Spleen (tissue), 11 donors: Measurements from ENCODE around the gene CHCHD3. TPM values are rescaled to one million over a fixed set of nuclear protein-coding genes. Genes with fewer than 3 reads are reported as not detected.

Experiments used
- DNase-seq: peaks from one replicate; pipeline ENCODE4 v3.0.0-alpha.2; 2020
- H3K27ac ChIP-seq, 8 donors: fragments of 200-600 bp; sonication (generic) in 7 of 8; 1 replicate in 4 of 8; 2 replicates in 4 of 8; pipeline versions ENCODE4 v1.5.0 to v1.8.0; 2016 to 2021; ENCODE audit warnings: inconsistent platforms in 4 of 8, mild to moderate bottlenecking in 4 of 8, moderate library complexity in 1 of 8
- H3K27me3 ChIP-seq, 7 donors: fragments of 200-600 bp; sonication (generic) in 6 of 7; replicated peaks in 1 of 7; 1 replicate in 4 of 7; 2 replicates in 3 of 7; pipeline versions ENCODE4 v1.5.0 to v1.8.0; 2016 to 2021; ENCODE audit warnings: inconsistent platforms in 3 of 7, mild to moderate bottlenecking in 1 of 7
- H3K36me3 ChIP-seq, 6 donors: fragments of 200-600 bp; sonication (generic) in 5 of 6; 1 replicate in 4 of 6; 2 replicates in 2 of 6; pipeline versions ENCODE4 v1.5.0 to v1.8.0; 2016 to 2021; ENCODE audit warnings: inconsistent platforms in 2 of 6
- H3K4me1 ChIP-seq, 6 donors: fragments of 200-600 bp; sonication (generic) in 5 of 6; 1 replicate in 3 of 6; 2 replicates in 3 of 6; pipeline versions ENCODE4 v1.5.0 to v1.8.0; 2016 to 2021; ENCODE audit warnings: inconsistent platforms in 3 of 6
- H3K4me3 ChIP-seq, 8 donors: fragments of 200-600 bp; sonication (generic) in 7 of 8; 1 replicate in 4 of 8; 2 replicates in 4 of 8; pipeline versions ENCODE4 v1.5.0 to v1.8.0; 2016 to 2021; ENCODE audit warnings: inconsistent platforms in 4 of 8, mild to moderate bottlenecking in 4 of 8, moderate library complexity in 2 of 8
- H3K9me3 ChIP-seq, 8 donors: fragments of 200-600 bp; sonication (generic) in 7 of 8; 1 replicate in 4 of 8; 2 replicates in 4 of 8; pipeline versions ENCODE4 v1.5.0 to v1.8.0; 2016 to 2021; ENCODE audit warnings: inconsistent platforms in 4 of 8
- POLR2A ChIP-seq, 3 donors: fragments of 450-650 bp; IDR thresholded peaks; one replicate each; pipeline ENCODE4 v1.5.1; 2017; ENCODE audit warnings: antibody characterized with exemption in 3 of 3, mild to moderate bottlenecking in 1 of 3
- POLR2AphosphoS5 ChIP-seq, 3 donors: sonication (generic); formaldehyde crosslinking; IDR thresholded peaks; one replicate each; pipeline ENCODE4 v1.5.1; 2017; ENCODE audit warnings: antibody characterized with exemption in 3 of 3
- WGBS, 5 donors: extraction: QIAGEN DNeasy Blood & Tissue Kit in 3 of 5; methylation state at CpG; one replicate each; pipeline versions ENCODE4 v1.1.5 to v1.1.7; 2013 to 2018; 5-methylcytosine and 5-hydroxymethylcytosine counted together
- intact Hi-C: fragments of 100-400 bp; cut with DNase I; formaldehyde crosslinking; loops from one replicate; pipeline ENCODE4 v1.15.0; 2023; ENCODE audit warnings: low total_unique reads
- polyA plus RNA-seq, 3 donors: library from polyadenylated mRNA; stranded (reverse); fragments of 200-250 nt; gene quantifications; one replicate each; pipeline ENCODE4 v1.2.1, GENCODE V29; 2013
- total RNA-seq, 7 donors: library from RNA; depleted of rRNA in 3 of 7; stranded (reverse); fragments of >200 nt in 3 of 7; fragmentation: NEBNext Ultra II Directional in 4 of 7; extraction: Animal tissue kit (Norgen Biotek cat#: 25700) in 4 of 7; gene quantifications; one replicate each; pipeline versions ENCODE4 v1.1.0 to v1.2.1, GENCODE V29; 2016 to 2021
- TF ChIP-seq, protein P1 (sequence below), 11 experiments: fragments of 200-600 bp in 7 of 11; fragments of 450-650 bp in 4 of 11; sonication (generic) in 4 of 11; IDR thresholded peaks in 8 of 11; conservative IDR thresholded peaks in 3 of 11; 1 replicate in 7 of 11; 2 replicates in 4 of 11; pipeline versions ENCODE4 v1.4.0 to v1.8.0; 2016 to 2021; ENCODE audit warnings: antibody characterized with exemption in 11 of 11, inconsistent platforms in 4 of 11, mild to moderate bottlenecking in 1 of 11
- donor health status: healthy with polysubstance abuse.
- donor health status: DM: no; HTN: no; CAD: no; lungs with moderate emphysema.
- donor health status: DM: no; HTN: no; CAD: no.
- donor health status: Bipolar disorder and iron deficiency.
- donor health status: healthy.
- donor health status: DM: no; HTN: no; CAD: no.
- donor health status: DM: yes; HTN: yes; CAD: no.

The CHCHD3 gene
- total and polyA plus RNA-seq, 10 donors: 18.6 to 60.3 (median 38.8) TPM

DNA sequence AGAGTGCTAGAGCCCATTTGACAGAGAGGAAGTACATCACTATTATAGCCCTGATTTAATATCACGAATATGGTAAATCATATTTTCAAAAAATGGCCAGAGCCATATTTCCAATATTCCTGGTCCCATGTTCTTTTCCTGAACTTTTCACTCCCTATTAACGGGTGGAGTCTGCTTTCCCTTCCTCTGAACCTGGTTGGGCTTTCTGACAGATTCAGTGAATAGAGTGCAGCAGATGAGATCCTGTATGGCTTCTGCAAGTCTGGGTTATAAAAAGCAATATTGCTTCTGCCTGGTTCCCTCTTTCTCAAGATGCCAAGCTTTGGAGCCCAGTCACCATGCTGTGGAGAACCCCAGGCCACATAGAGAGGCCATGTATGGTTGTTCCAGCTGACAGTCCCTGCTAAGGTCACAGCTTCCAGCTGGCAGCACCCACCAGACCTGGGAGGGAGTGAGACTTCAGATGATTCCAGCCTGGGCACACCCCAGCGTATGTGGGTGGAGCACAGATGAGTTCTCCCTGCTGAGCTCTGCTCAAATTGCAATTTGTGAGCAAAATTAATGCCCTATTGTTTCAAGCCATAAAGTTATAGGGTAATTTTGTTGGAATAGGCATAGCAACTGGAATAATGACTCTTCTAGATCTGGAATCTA is 17.9 kb upstream of the CHCHD3 start:
- no peak for DNase-seq
- Histone ChIP-seq H3K9me3 (no peaks in the 10 kb centered on the region), H3K4me3 (no peak overlapping the region), H3K27ac (no peak overlapping the region), H3K36me3 (no peaks in the 10 kb centered on the region), H3K27me3 (no peaks in the 10 kb centered on the region), H3K4me1 (no peaks in the 10 kb centered on the region)
- TF ChIP-seq, protein P1, sequence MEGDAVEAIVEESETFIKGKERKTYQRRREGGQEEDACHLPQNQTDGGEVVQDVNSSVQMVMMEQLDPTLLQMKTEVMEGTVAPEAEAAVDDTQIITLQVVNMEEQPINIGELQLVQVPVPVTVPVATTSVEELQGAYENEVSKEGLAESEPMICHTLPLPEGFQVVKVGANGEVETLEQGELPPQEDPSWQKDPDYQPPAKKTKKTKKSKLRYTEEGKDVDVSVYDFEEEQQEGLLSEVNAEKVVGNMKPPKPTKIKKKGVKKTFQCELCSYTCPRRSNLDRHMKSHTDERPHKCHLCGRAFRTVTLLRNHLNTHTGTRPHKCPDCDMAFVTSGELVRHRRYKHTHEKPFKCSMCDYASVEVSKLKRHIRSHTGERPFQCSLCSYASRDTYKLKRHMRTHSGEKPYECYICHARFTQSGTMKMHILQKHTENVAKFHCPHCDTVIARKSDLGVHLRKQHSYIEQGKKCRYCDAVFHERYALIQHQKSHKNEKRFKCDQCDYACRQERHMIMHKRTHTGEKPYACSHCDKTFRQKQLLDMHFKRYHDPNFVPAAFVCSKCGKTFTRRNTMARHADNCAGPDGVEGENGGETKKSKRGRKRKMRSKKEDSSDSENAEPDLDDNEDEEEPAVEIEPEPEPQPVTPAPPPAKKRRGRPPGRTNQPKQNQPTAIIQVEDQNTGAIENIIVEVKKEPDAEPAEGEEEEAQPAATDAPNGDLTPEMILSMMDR (IDR thresholded peaks at IDR 0.05 in 8 of 11, conservative IDR thresholded peaks at IDR 0.05 in 3 of 11): no peak
- TF ChIP-seq POLR2A (IDR thresholded peaks at IDR 0.05) (no peak), POLR2AphosphoS5 (IDR thresholded peaks at IDR 0.05) (no peak)
- 60 to 89% (median 72%) methylated on average over 3 of the region's 3 CpGs for WGBS, 5 donors
- intact Hi-C loops: no loop called here

DNA sequence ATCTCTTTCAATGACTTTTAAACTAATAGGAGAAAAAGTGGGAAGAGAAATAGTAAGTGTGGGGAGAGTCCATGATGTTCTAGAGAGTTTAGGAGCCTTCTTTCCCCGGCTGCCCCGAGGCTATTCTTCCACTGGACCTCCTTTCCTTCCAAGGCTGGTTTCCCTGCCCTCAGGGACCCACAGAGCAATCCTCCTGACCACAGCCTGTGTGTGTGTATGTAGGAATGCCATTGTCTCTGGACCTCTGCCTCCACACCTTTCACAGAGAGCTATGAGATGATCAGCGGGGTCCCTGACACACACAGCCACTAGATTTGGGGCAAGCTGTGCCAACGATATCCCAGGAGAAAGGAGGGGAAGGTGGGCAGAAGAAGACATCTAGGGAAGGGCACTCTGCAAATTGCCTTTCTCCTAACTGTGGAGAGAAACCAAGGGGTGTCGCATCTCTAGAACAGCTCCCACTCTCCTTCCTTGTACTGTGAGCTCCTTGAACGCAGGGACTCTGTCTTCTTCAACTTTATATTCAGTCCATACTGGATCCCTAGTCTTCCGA is 13.3 kb upstream of the CHCHD3 start:
- H3K27me3 ChIP-seq: no peaks in the 10 kb centered on the region
- H3K4me1 ChIP-seq: no peaks in the 10 kb centered on the region
- no peak for DNase-seq
- H3K27ac ChIP-seq: no peak overlapping the region
- 67 to 95% (median 78%) methylated on average over 7 of the region's 7 CpGs for WGBS, 5 donors
- no peak for TF ChIP-seq POLR2A (IDR thresholded peaks at IDR 0.05)
- intact Hi-C loops: no loop called here
- no peaks in the 10 kb centered on the region for H3K9me3 ChIP-seq
- H3K36me3 ChIP-seq: no peaks in the 10 kb centered on the region
- H3K4me3 ChIP-seq: no peak overlapping the region

DNA sequence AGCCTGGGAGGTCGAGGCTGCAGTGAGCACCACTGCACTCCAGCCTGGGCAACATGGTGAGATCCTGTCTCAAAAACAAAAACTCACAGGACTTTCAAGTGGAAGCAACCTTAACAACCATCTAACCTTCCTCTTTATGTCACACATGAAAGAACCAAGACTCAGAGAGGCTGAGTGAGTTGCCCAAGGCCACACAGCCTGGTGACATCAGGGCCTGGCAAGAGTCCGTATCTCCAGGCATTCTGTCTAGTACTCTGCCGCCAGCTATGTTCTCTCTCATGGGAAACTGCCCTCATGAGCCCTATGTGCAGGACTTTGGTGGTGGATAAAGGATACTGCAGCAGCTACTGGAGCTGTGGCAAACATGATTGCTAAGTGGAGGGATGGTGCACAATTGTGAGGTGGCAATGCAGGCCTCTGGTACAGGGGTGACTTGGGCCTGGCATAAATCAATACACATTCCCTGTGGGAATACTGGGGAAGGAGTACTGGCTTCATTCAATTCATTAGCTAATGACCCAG is 10.1 kb upstream of the CHCHD3 start:
- TF ChIP-seq POLR2AphosphoS5 (IDR thresholded peaks at IDR 0.05) (no peak), POLR2A (IDR thresholded peaks at IDR 0.05) (no peak)
- TF ChIP-seq, protein P1 (IDR thresholded peaks at IDR 0.05 in 8 of 11, conservative IDR thresholded peaks at IDR 0.05 in 3 of 11): no peak
- no peaks in the 10 kb centered on the region for H3K4me1 ChIP-seq
- H3K27me3 ChIP-seq: no peaks in the 10 kb centered on the region
- H3K9me3 ChIP-seq: no peaks in the 10 kb centered on the region
- 88 to 96% (median 90%) methylated on average over 3 of the region's 3 CpGs for WGBS, 5 donors
- intact Hi-C loops: no loop called here
- no peak for DNase-seq
- H3K27ac ChIP-seq: no peak overlapping the region
- H3K36me3 ChIP-seq: no peaks in the 10 kb centered on the region
- no peak overlapping the region for H3K4me3 ChIP-seq

DNA sequence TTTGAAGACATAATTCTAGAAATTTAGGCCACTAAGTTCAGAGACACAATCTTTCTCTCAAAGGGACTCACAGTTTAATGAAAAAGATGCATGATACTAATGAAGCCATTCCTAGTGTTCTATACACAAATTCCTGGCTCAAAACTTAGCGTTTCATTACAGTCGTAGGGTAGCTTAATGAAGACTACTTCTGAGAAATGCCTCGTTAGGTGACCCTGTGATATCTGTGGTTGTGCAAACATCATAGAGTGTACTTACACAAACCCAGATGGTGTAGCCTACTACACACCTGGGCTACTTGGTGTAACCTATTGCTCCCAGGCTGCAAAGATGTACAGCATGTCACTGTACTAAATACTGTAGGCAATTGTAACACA is 488 bp upstream of the CHCHD3 start:
- 93 to 97% (median 95%) methylated on average over 3 of the region's 3 CpGs for whole genome bisulfite sequencing, 5 donors
- Histone ChIP-seq H3K27ac (peak overlapping the region in 5 of 8 donors; percentile 80 to 92 (median 88)), H3K27me3 (no peaks in the 10 kb centered on the region), H3K4me1 (peaks cover 0 to 37% (median 28%) of the 10 kb centered on the region in 6 donors), H3K36me3 (no peaks in the 10 kb centered on the region), H3K4me3 (peak overlapping the region in 5 of 8 donors; percentile 79 to 95 (median 88)), H3K9me3 (no peaks in the 10 kb centered on the region)
- intact Hi-C loops: no loop called here
- DNase-seq: no peak
- TF ChIP-seq, protein P1 (IDR thresholded peaks at IDR 0.05 in 8 of 11, conservative IDR thresholded peaks at IDR 0.05 in 3 of 11): no peak
- no peak for TF ChIP-seq POLR2AphosphoS5 (IDR thresholded peaks at IDR 0.05)
- no peak for TF ChIP-seq POLR2A (IDR thresholded peaks at IDR 0.05)
